K562 (cell line): ENCODE results near the gene HMGA1. TPM values are rescaled to one million over a fixed set of nuclear protein-coding genes. Genes with fewer than 3 reads are reported as not detected.
A peak's percentile ranks its signal among the peaks of the same experiment; 100 is the strongest.

ENCODE experiments used
- CEBPG ChIP-seq, 3 experiments: fragments of 200-800 bp in 1 of 3; sonication (Bioruptor generic) in 1 of 3; sonication (generic) in 1 of 3; formaldehyde crosslinking in 1 of 3; IDR thresholded peaks in 2 of 3; conservative IDR thresholded peaks in 1 of 3; 2 replicates each; pipeline versions ENCODE4 v1.6.1 to v1.8.0; 2016 to 2022; ENCODE audit warnings: missing compliant biosample characterization in 2 of 3, missing genetic modification characterization in 2 of 3, mild to moderate bottlenecking in 1 of 3, missing genetic modification reagents in 1 of 3
- FOS ChIP-seq: IDR thresholded peaks from 3 replicates; pipeline ENCODE4 v1.6.1; 2011; ENCODE audit not compliant: insufficient read length; ENCODE audit errors: extremely low read depth
- HBP1 ChIP-seq: fragments of 450-650 bp; formaldehyde crosslinking; IDR thresholded peaks from 2 replicates; pipeline ENCODE4 v1.4.0; 2022; ENCODE audit warnings: missing genetic modification characterization
- KLF1 ChIP-seq: fragments of 450-650 bp; IDR thresholded peaks from 2 replicates; pipeline ENCODE4 v1.6.1; 2016; ENCODE audit warnings: missing genetic modification characterization, missing compliant biosample characterization
- PCBP2 ChIP-seq: fragments of 200-400 bp; formaldehyde crosslinking; IDR thresholded peaks from 2 replicates; pipeline ENCODE4 v1.6.1; 2018; ENCODE audit warnings: low read length, low read depth, mild to moderate bottlenecking, moderate library complexity; ENCODE audit not compliant: poor library complexity, severe bottlenecking
- POLR2A ChIP-seq: fragments of 450-650 bp; conservative IDR thresholded peaks from 2 replicates; pipeline ENCODE4 v1.6.1; 2016
- RBM14 ChIP-seq: fragments of 200-400 bp; formaldehyde crosslinking; IDR thresholded peaks from 2 replicates; pipeline ENCODE4 v1.6.1; 2018; ENCODE audit warnings: low read depth, mild to moderate bottlenecking, low read length, moderate library complexity, borderline replicate concordance; ENCODE audit not compliant: insufficient read depth
- RUNX1 ChIP-seq: sonication (generic); IDR thresholded peaks from 2 replicates; pipeline ENCODE4 v1.6.1; 2016; ENCODE audit warnings: antibody characterized with exemption, low read depth
- TAF15 ChIP-seq: fragments of 200-400 bp; formaldehyde crosslinking; IDR thresholded peaks from 2 replicates; pipeline ENCODE4 v1.6.1; 2017; ENCODE audit warnings: mild to moderate bottlenecking, low read depth, low read length, moderate library complexity
- UBTF ChIP-seq, 2 experiments: IDR thresholded peaks; 2 replicates each; pipeline ENCODE4 v1.6.1; 2012; ENCODE audit warnings: improper control_type of control experiment in 2 of 2, low read depth in 2 of 2, low read length in 2 of 2, borderline replicate concordance in 1 of 2
- ZC3H11A ChIP-seq: IDR thresholded peaks from 2 replicates; pipeline ENCODE4 v1.6.1; 2012; ENCODE audit warnings: low read depth, low read length, improper control_type of control experiment
- ZNF584 ChIP-seq: fragments of 200-800 bp; sonication (Bioruptor generic); IDR thresholded peaks from 2 replicates; pipeline ENCODE4 v1.6.1; 2016; ENCODE audit warnings: low read depth, mild to moderate bottlenecking, missing genetic modification characterization, missing compliant biosample characterization
- polyA plus RNA-seq, 8 experiments: library from polyadenylated mRNA; depleted of rRNA in 4 of 8; stranded (reverse) in 5 of 8; unstranded in 3 of 8; fragments of >200 nt; fragmentation: Nextera tagmentation in 2 of 8; fragmentation: Illumina TruSeq in 1 of 8; extraction: Ambion mirVana in 2 of 8; extraction: Trizol in 1 of 8; gene quantifications; 2 replicates each; pipeline versions ENCODE4 v1.2.1 to v1.2.3, GENCODE V29; 2011 to 2014; ENCODE audit warnings: inconsistent platforms in 1 of 8, missing spikeins in 1 of 8
- total RNA-seq, 7 experiments: library from RNA; depleted of rRNA in 6 of 7; stranded (reverse); fragments of >200 nt in 6 of 7; fragmentation: Illumina TruSeq in 2 of 7; extraction: Trizol in 2 of 7; gene quantifications; 2 replicates each; pipeline versions ENCODE4 v1.2.1 to v1.2.3, GENCODE V29; 2011 to 2021; ENCODE audit warnings: low replicate concordance in 1 of 7
- TF ChIP-seq, protein P1 (sequence below), 2 experiments: IDR thresholded peaks in 1 of 2; conservative IDR thresholded peaks in 1 of 2; 2 replicates each; pipeline ENCODE4 v1.6.1; 2016; ENCODE audit warnings: low read depth in 2 of 2, mild to moderate bottlenecking in 1 of 2, missing compliant biosample characterization in 1 of 2, missing genetic modification characterization in 1 of 2, moderate library complexity in 1 of 2

The HMGA1 gene
- total and polyA plus RNA-seq, 9 of the 15 experiments (the other 6 are each of a cell fraction or from before 2014, with no cell fraction given), result 27.8 to 1,947 (median 594) TPM

DNA sequence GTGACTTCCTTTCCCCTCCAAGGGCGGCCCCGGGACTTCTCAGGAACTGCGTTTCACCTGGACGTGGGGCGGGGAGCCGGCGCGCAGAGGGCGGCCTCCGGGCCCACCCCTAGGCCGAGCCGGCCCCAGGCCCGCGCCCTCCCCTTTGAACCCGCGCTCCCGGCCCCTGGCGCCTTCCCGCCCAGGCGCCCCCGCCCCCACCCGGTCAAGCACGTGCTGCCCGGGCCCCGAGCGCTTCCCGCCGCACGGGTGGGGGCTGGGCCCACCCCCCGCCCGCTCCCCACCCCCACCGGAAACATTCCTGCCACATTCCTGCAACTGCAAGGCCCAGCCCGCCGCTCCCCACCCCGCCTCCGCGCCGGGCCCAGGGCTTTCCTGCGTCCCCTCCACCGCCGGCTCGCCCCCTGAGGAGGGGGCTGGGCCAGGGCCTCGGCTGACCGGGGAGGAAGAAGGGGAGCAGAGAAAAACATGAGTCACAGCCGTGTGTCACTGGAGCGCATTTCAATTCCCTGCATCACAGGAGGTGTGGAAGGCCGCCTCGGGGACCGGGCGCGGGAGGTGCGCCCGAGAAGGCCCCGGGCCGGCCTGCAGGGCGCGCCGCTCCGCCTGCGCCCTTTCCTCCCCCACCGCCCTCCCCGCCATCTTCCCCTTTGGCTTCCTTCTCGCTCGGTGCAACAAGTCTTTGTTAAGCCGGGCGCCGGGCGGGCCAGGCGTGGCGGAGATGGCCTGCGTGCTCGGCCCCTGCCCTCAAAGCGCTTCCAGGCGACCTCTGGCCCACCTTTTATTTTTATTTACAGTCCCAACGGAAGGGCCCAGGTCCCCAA, 1.2 kb upstream of the HMGA1 start (continued):
- TF ChIP-seq HBP1, result 0 out of 2 replicates have a peak, but pooled peaks have one; percentile 73
- 0 out of 2 replicates have a peak, but pooled peaks have one; percentile 35 for TF ChIP-seq KLF1
- peak; percentile 89; the same call in 1 of the 2 replicates for TF ChIP-seq TAF15
- 0 out of 2 replicates have a peak, but pooled peaks have one; percentile 34 for TF ChIP-seq ZC3H11A
- peak; percentile 70 for TF ChIP-seq ZNF584
- TF ChIP-seq, protein P1, sequence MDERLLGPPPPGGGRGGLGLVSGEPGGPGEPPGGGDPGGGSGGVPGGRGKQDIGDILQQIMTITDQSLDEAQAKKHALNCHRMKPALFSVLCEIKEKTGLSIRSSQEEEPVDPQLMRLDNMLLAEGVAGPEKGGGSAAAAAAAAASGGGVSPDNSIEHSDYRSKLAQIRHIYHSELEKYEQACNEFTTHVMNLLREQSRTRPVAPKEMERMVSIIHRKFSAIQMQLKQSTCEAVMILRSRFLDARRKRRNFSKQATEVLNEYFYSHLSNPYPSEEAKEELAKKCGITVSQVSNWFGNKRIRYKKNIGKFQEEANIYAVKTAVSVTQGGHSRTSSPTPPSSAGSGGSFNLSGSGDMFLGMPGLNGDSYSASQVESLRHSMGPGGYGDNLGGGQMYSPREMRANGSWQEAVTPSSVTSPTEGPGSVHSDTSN (CRISPR knock-in tag; IDR thresholded peaks at IDR 0.05; ENCODE audit: low read depth), result no peak
- TF ChIP-seq, protein P1 (tag; conservative IDR thresholded peaks at IDR 0.05; ENCODE audit: low read depth), result no peak
- TF ChIP-seq CEBPG (CRISPR knock-in tag; IDR thresholded peaks at IDR 0.05), result peak; percentile 8; the same call in 1 of the 2 replicates
- TF ChIP-seq CEBPG (tag; conservative IDR thresholded peaks at IDR 0.05 in 1 of 2, IDR thresholded peaks at IDR 0.05 in 1 of 2), result 0 out of 4 replicates have a peak, but pooled peaks of 1 of the 2 experiments have one; percentile 30
- no peak for TF ChIP-seq FOS
- no peak for TF ChIP-seq POLR2A
- 0 out of 4 replicates have a peak, but pooled peaks of 1 of the 2 experiments have one; percentile 68 for TF ChIP-seq UBTF (IDR thresholded peaks at IDR 0.05; ENCODE audit: borderline replicate concordance in 1 of 2, low read depth in 2 of 2, low read length in 2 of 2)
- TF ChIP-seq PCBP2, result peak; percentile 95
- peak; percentile 97; the same call in 1 of the 2 replicates for TF ChIP-seq RBM14
- no peak for TF ChIP-seq RUNX1
